ENCODE data around the gene AKAP6. TPM values are rescaled to one million over a fixed set of nuclear protein-coding genes. Genes with fewer than 3 reads are reported as not detected.
"Not testable (repeated sequence)": the region's sequence is repeated elsewhere in the genome, so short reads cannot be mapped to it uniquely, and the experiment has no call there.

AKAP6 gene
- total RNA-seq, 1 donor from 2014 or later = 0.64 TPM

DNA sequence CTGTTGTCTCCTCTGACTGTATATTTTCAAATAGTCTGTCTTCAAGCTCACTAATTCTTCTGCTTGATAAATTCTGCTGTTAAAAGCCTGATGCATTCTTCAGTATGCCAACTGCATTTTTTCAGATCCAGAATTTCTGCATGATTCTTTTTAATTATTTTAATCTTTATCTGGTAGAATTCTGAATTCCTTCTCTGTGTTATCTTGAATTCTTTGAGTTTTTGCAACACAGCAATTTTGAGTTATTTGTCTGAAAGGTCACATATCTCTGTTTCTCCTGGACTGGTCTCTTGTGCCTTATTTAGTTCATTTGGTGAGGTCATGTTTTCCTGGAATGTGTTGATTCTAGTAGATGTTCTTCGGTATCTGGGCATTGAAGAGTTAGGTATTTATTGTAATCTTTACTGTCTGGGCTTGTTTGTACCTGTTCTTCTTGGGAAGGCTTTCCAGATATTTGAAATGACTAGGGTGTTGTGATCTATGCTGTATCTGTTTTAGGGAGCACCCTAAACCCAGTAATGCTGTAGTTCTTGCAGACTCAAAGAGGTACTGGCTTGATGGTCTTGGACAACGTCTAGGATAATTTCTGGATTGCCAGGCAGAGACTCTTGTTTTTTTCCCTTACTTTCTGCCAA is 415.8 kb downstream of the AKAP6 start:
- DNase-seq (ENCODE audit: low read depth in 2 of 2) = no peak

- DNase-seq (ENCODE audit: low read depth in 2 of 2) = no peak
Observed at GRCh38 chr14:32754209-32754608, 425.1 kb downstream of the AKAP6 start.

DNA sequence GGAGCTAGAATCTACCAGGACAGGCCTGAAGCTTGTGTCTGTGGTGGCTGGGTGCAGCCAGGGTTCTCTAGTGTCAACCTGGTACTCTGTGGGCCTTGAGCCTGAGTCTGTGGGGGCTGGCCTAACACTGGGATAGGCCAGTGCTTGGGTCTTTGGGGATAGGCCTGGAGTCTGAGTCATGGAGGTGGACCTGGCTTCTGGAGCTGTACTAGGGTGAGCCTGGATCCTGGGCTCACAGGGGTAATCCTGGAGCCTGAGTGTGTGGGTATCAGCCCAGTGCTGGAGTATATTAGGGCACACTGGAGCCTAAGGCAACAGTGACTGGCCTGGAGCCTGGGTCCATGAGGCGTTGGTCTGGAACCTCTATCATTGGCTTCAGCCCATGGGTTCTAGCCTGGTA is 427.1 kb downstream of the AKAP6 start:
- DNase-seq (ENCODE audit: low read depth in 2 of 2) = no peak

DNA sequence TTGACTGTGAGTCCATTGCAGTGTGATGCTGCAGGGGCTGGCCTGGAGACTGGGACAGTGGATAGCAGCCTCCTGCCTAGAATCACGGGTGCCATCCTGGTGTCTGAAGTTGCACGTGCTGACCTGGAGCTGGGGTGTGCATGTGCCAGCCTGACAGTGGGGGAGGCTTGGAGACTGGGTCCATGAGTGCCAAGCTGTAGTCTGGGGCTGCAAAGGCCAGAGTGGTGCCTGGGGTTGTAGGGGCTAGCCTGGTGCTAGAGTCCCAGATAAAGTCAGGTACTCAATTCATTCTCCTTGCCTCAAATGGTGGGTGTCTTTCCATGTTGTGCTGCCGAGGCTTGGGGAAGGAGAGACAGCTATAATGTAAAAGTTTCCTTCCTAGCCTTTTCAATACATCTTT is 427.7 kb downstream of the AKAP6 start:
- no peak for DNase-seq (ENCODE audit: low read depth in 2 of 2)

- DNase-seq (ENCODE audit: low read depth in 2 of 2) = no peak
Observed at GRCh38 chr14:32757568-32757967, 428.5 kb downstream of the AKAP6 start.

DNA sequence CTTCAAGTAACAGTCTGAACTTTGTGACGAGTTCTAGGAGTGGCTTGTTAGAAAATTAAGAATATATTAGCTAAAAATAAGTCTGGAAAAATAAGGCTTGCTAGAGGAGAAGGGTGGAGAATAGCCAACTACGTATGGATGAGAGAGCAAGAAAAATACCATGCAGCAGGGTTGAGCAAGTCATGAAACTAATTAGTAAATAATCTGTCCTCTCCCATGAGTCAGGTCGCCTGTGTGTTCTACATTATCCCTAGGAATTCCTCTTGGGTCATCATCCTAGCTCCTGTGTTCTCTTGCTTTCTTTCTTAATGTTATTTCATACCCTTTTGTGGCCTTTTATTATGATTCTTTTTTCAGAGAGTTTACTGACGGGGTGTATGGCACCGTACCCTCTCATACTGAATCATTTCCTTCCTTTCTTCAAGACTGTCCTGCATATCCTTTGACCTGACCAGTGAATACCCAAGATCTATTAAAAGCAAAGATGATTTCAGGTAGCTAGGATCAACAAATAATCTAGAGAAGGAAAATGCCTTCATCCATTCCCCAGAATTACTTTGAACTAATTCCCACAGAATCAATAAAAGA is 432.4 kb downstream of the AKAP6 start:
- DNase-seq (ENCODE audit: low read depth in 2 of 2) = no peak

DNA sequence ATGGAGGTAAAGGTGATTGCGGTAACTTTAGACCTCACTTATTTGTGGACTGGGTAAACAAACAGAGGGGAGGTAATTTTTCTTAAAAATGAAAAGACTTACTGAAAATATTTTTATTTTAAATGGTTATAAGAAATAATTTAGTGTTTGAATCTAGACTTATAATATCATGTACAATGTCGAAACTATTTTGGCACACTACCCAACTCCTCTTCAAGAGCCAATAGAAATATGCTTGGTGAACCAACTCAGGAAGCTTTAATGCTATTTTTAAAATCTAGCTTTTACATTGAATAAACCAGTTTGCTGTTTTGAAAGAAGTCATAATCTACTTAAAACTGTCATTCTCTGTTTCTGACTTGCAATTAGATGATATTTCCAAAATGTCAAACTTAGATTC is 433.8 kb downstream of the AKAP6 start:
- DNase-seq (ENCODE audit: low read depth in 2 of 2) = no peak

- no peak for DNase-seq (ENCODE audit: low read depth in 2 of 2)
Observed at GRCh38 chr14:32763673-32764072, 434.6 kb downstream of the AKAP6 start.

DNA sequence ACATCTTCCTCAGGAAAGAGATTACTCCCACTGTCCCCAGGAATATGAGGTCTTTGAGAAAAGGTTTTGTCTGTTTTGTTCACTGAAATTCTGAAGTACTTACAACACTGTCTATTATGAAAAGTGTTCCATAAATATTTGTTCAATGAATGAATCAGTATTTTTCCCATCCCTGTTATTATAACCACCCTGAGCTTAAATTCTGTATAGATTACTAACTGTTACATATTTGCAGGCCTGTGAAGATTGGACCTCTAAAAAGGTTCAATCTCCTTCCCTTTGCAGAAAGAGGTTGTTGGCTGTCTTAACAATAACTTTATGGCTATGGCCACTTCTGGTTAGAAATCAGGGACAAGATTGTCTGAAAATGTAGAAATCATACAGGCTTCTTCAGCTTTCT is 435.0 kb downstream of the AKAP6 start:
- no peak for DNase-seq (ENCODE audit: low read depth in 2 of 2)

GRCh38 chr14:32770422-32770821 is 441.3 kb downstream of the AKAP6 start:
- DNase-seq (ENCODE audit: low read depth in 2 of 2) = no peak

- DNase-seq (ENCODE audit: low read depth in 2 of 2) = no peak
Observed at GRCh38 chr14:32774214-32774613, 445.1 kb downstream of the AKAP6 start.

DNA sequence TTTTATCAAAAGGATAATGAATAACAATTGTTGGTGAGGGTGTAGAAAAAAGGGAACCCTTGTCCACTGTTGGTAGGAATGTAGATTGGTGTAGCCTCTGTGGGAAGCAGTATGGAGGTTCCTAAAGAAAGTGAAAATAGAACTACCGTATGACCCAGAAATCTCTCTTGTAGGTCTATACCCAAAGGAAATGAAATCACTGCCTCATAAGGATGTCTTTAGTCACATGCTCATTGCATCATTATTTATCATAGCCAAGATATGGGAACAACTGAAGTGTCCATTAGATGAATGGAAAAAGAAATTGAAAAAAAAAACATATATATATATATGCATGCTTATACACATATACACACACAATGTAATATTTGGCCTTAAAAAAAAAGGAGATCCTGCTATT is 450.7 kb downstream of the AKAP6 start:
- no peak for DNase-seq (ENCODE audit: low read depth in 2 of 2)

- DNase-seq (ENCODE audit: low read depth in 2 of 2) = no peak
Observed at GRCh38 chr14:32784405-32784804, 455.3 kb downstream of the AKAP6 start.

DNA sequence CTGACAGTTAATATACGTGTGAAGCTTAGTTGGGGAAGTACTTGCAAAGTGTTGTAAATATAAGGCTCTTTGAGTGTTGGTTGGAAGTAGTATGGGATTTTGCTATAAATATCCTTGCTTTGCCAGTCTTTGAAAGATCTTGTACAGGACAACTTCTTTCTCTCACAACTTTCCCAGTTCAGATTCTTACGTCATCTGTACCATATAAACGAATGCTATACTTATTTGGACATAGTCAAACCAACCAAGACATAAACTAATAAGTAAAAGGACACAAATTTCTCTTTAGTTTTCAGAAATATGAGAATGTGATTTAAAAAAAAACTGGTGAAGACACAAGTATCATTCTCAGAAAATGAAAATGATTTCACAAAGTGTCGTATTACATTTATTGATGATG is 456.5 kb downstream of the AKAP6 start:
- no peak for DNase-seq (ENCODE audit: low read depth in 2 of 2)

DNA sequence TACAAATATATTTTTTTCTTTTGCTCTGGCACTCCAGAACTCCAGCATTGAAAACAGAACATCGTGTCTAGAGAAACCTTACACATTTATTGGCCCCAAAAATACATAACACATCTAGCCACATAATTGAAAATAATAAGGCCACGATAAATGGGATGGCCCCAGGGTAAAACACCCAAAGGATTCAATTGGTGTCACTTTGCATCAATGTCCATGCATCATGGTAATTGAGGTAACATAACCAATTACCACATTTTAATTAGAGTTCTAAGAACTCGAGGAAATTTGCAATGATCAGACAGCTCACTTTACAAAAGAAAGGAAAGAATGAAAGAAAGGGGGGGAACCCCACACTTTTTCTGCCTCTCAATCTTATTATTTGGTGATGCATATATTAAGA is 457.8 kb downstream of the AKAP6 start:
- DNase-seq (ENCODE audit: low read depth in 2 of 2) = no peak

DNA sequence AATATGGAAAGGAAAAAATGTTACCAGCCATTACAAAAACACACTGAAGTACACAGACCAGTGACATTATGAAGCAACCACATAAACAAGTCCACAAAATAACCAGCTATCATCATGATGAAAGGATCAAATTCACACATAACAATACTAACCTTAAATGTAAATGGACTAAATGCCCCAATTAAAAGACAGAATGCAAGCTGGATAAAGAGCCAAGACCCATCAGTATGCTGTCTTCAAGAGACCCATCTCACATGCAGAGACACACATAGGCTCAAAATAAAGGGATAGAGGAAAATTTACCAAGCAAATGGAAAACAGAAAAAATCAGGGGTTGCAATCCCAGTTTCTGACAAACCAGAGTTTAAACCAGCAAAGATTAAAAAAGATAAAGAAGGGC is 463.9 kb downstream of the AKAP6 start:
- not testable (repeated sequence) for DNase-seq (ENCODE audit: low read depth in 2 of 2)

- DNase-seq (ENCODE audit: low read depth in 2 of 2) = no peak
Observed at GRCh38 chr14:32800320-32800719, 471.2 kb downstream of the AKAP6 start.

GRCh38 chr14:32802295-32802694 is 473.2 kb downstream of the AKAP6 start:
- DNase-seq (ENCODE audit: low read depth in 2 of 2) = no peak

DNA sequence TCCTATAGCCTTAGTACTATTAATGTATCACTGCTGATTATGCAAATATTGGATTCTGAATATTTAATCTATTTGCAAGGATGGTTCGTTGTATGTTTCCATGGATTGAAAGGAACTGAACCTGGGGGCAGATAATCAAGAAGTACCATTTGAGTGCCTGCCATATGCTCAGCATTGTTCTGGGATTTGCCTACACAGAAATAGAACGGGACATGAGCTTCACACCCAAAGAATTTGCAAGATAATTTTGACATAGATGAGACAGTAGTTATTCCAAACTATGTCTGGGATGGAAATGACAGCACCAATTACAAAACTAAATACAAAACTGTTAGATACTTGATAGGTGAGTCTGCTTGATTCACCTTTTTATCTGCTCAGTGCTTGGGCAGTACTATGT is 476.9 kb downstream of the AKAP6 start:
- no peak for DNase-seq (ENCODE audit: low read depth in 2 of 2)

DNA sequence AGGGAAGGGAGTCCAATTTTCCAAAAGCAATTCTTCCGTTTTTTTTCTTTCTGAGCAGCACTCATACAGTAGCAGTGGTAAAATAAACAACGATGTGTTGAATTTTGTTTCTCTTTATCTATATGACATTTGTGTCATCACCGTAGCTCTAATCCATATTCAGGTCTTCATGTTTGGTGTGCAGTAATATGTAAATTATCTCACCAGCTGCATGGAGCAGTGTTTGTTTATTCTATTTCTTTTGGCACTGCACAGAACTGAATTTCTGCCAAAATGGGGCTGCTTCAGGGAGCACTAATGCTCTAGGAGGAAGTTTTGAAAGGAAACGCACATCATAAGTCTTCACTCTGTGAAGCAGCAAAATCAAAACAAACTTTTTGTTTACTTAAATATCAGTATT is 479.5 kb downstream of the AKAP6 start:
- peak in 1 of 2 donors; percentile 55 for DNase-seq (ENCODE audit: low read depth in 2 of 2)

GRCh38 chr14:32809255-32809654 is 480.2 kb downstream of the AKAP6 start:
- DNase-seq (ENCODE audit: low read depth in 2 of 2) = peak in 1 of 2 donors; percentile 2

DNA sequence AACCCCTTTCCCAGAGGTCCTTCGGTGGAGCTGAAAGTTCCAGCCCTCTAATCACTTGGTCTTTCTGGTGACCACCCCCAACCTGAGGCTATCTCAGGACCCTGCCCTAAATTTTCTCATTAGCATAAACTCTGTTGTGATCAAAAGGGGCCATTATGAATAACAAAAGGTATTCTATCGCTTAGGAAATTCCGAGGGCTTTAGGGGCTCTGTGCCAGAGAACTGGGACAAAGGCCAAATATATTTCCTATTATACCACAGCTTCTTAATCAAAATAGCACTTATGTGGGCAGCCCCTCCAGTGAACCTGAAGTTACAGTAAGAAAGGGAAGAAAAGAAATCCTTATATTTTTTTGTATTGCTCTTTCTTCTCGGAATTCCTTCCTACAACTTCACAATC is 484.3 kb downstream of the AKAP6 start:
- DNase-seq (ENCODE audit: low read depth in 2 of 2) = peak in 1 of 2 donors; percentile 14

DNA sequence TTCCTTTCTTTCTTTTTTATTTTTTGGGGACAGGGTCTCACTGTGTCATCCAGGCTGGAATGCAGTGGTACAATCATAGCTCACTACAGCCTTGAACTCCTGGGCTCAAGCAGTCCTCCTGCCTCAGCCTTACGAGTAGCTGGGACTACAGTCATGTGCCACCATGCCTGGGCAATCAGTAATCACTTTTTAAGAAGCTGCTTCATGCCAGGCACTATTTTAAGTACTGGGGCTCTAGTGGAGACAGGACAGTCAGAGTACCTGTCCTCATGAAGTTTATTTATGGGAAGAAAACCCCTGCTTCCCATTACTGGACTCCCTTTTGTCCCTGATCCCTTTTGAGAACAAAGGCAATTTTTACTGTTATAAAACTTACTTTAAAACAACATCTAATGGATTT is 485.6 kb downstream of the AKAP6 start:
- no peak for DNase-seq (ENCODE audit: low read depth in 2 of 2)

DNA sequence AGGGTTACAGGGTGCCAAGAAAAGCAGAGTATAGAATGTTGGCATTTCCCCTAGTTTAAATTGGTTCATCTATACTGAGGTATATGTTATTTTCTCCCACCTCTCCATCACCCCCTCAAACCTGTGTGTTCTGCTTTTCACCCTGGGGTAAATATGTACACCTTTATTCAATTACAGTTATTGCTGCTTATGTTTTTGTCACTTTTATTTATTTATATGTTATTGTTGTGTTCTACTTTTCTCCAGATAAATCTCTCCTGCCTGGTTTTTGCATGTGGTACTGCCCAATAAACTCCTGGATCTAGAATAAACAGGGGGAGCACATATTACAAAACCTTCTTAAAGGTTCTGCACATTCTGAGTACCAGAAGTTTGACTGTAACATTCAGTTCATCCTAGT is 487.5 kb downstream of the AKAP6 start:
- DNase-seq (ENCODE audit: low read depth in 2 of 2) = no peak
